AG10803 (cell line): ENCODE results near the gene PTPRZ1.

Experiments
- DNase-seq: peaks from one replicate; pipeline ENCODE4 v3.0.0; 2010; ENCODE audit warnings: low read depth
- H3K4me3 ChIP-seq: 2 replicates; pipeline ENCODE4 v1.5.1; 2011; ENCODE audit warnings: mild to moderate bottlenecking, low read length, control low read depth
- TF ChIP-seq, protein P1 (sequence below): conservative IDR thresholded peaks from 2 replicates; pipeline ENCODE4 v1.5.1; 2011; ENCODE audit warnings: mild to moderate bottlenecking, low read length, control low read depth, inconsistent platforms

Gene PTPRZ1

DNA sequence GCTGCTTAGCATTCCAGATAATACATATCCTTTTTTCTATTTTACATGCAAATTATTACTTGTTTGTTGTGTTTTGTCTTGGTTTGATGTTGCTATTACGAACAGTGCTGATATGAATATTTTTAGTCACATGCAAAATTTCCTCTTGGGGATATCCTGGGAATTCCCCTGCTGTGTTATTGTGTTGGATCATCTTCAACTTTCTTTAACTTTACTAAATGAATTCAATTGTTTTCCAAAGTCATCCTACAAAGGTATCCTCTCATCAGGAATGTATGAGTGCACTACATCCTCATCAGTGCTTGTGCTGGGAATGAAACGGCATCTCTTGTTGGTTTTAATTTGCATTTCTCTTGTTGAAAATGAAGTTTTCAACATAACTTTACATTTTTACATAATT, 184.0 kb downstream of the PTPRZ1 start:
- TF ChIP-seq, protein P1, sequence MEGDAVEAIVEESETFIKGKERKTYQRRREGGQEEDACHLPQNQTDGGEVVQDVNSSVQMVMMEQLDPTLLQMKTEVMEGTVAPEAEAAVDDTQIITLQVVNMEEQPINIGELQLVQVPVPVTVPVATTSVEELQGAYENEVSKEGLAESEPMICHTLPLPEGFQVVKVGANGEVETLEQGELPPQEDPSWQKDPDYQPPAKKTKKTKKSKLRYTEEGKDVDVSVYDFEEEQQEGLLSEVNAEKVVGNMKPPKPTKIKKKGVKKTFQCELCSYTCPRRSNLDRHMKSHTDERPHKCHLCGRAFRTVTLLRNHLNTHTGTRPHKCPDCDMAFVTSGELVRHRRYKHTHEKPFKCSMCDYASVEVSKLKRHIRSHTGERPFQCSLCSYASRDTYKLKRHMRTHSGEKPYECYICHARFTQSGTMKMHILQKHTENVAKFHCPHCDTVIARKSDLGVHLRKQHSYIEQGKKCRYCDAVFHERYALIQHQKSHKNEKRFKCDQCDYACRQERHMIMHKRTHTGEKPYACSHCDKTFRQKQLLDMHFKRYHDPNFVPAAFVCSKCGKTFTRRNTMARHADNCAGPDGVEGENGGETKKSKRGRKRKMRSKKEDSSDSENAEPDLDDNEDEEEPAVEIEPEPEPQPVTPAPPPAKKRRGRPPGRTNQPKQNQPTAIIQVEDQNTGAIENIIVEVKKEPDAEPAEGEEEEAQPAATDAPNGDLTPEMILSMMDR = no peak

DNA sequence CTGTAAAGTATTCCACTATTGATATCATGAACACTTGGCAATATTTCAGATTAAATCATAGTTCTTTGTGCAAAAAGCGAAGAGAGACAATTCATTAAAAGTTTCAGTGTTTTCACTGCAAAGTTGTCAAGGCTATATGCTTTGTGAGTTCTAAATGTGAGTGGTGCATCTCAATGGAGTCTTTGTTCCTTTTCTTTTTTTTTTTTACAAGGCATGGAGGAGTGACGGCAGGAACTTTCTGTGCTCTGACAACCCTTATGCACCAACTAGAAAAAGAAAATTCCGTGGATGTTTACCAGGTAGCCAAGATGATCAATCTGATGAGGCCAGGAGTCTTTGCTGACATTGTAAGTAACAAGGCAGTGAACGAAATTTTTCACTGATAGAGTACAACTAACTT, 186.6 kb downstream of the PTPRZ1 start:
- DNase-seq = no peak
- TF ChIP-seq, protein P1 = no peak
- H3K4me3 ChIP-seq = no peak overlapping the region

More for the DNA sequence above, 184.0 kb downstream of the PTPRZ1 start:
- DNase-seq = no peak
- H3K4me3 ChIP-seq = no peak overlapping the region

DNA sequence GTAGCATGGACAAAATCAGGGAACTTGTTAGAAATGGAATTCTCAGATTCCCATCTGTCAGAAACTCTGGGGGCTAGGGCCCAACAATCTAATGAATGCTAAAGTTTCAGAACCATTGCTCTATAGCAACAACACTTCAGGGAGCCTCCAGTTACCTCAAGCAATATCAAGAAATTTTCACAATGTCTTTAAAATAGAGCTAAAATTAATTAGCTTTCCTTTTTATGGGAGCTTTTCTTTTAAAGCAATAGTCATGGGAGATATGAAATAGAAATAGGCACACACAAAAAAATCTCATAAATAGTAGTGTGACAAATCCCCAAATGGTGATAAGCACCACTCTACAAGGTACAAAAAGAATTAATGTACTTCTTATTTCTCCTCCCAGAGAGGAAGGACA, 190.2 kb downstream of the PTPRZ1 start:
- no peak for DNase-seq
- H3K4me3 ChIP-seq = no peak overlapping the region
- TF ChIP-seq, protein P1 = no peak

DNA sequence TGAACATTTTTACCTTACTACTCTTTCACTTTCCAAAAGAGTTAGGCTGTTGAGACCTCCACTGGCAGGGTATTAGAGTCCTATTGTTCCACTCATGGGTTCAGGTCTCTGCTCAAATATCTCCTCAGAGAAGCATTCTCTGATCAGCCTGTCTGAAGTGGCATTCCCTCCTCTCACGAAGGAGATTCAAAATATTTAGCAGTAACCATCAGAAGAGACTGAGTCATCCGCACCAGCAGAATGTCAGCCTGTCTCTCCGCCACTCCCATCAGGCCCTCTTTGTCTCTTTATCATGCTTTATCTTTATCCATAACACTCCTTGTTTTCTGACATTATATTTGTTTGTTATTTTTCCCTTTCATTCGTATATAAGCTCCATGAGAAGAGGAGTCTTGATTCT, 192.0 kb downstream of the PTPRZ1 start:
- no peak overlapping the region for H3K4me3 ChIP-seq
- DNase-seq = no peak
- TF ChIP-seq, protein P1 = no peak

DNA sequence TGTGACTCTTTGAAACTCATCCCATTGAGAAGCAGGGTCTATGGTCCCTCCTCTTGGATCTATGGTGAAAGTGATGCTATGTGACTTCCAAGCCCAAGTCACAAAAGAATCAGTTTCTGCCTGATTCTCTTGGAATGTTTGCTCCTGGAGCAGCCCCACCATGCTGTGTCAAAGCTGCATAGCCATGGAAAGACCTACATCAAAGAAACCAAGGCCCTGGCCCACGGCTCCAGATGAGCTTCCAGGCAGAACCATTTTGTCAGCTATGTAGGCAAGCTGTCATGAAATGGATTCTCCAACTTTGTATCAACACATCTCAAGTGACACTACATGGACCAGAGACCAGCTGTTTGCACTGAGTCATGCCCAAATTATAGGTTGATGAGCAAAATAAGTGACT, 194.1 kb downstream of the PTPRZ1 start:
- H3K4me3 ChIP-seq = no peak overlapping the region
- DNase-seq = no peak
- TF ChIP-seq, protein P1 = no peak

DNA sequence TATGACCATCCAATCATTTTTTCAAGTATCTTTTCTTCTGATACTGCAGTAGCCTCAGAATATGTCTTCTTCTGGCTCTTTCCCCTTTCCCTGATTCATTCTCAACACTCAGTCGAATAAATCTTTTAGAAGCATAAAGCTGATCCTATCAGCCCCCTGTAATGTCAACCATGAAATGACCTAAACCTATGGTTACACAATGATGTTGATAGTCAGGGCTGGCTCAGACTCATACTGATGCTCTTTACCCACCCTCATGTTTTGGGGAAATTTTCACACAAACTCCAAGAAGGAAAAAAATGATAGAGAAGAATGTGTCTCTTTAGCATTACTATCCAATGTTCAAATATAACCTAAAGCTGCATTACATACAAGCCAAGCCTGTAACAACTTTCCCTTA, 195.1 kb downstream of the PTPRZ1 start:
- TF ChIP-seq, protein P1 = no peak
- H3K4me3 ChIP-seq = no peak overlapping the region
- DNase-seq = no peak

DNA sequence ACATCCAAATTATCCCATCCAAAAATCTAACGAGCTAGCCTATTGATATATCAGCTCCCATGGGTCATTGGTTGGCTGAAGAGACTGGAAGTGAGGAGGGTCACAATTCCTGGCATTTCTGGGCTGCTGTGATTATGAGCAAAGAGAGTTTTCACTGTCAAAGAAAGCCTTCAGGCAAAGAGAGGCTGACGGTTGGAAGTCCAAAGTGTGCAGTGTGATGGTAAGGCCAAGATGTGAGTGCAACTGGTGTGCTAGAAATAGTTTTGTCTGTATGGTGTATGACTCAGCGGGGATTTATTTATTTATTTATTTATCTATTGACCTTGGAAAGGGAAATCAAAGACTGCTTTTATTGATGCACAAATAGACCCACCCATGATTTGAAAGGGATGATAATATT, 196.0 kb downstream of the PTPRZ1 start:
- TF ChIP-seq, protein P1 = no peak
- DNase-seq = no peak

More for the DNA sequence above, 196.0 kb downstream of the PTPRZ1 start:
- H3K4me3 ChIP-seq = no peak overlapping the region
